OCI-LY1 (cell line): ENCODE data around the gene TAS2R40.

ENCODE experiments used
- CTCF ChIP-seq: fragments of 200-600 bp; sonication (generic), shearing (Covaris generic); IDR thresholded peaks from 2 replicates; pipeline ENCODE4 v1.5.1; 2017; ENCODE audit warnings: mild to moderate bottlenecking, antibody characterized with exemption, low read length, moderate library complexity, mixed read lengths
- EZH2 ChIP-seq: fragments of 200-600 bp; sonication (generic), shearing (Covaris generic); IDR thresholded peaks from 2 replicates; pipeline ENCODE4 v1.8.0; 2017; ENCODE audit warnings: borderline replicate concordance, mixed run types, mild to moderate bottlenecking, antibody characterized with exemption, low read length, moderate library complexity, mixed read lengths

DNA sequence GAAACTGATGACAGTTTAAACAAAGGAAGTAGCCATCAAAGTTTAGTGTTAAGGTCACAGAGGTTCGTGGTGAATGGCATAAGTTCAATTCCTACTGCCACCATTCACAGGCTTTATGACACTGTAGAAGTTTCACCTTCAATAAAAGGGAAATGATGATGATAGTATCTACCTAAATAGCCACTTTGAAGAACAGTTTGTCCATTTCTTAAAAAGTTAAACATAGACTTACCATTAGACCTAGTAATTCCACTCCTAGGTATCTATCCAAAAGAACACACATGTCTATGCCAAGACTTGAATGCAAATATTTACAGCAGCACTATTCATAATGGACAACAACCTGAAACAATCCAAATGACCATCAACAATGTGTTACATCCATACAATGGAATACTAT lies 22.5 kb downstream of the TAS2R40 start:
- no peak for TF ChIP-seq CTCF
- TF ChIP-seq EZH2, result no peak
